Liver (tissue), 9 donors: ENCODE data around the gene HCRT. TPM values are rescaled to one million over a fixed set of nuclear protein-coding genes. Genes with fewer than 3 reads are reported as not detected.
A peak's percentile ranks its signal among the peaks of the same experiment; 100 is the strongest.

Experiments used
- DNase-seq: peaks from one replicate; pipeline ENCODE4 v3.0.0-alpha.2; 2017; ENCODE audit warnings: low spot score
- H3K27ac ChIP-seq, 2 donors: one replicate each; pipeline ENCODE4 v1.7.0; 2013; ENCODE audit warnings: inconsistent platforms in 2 of 2, low read length in 2 of 2, control low read depth in 1 of 2, low read depth in 1 of 2, mild to moderate bottlenecking in 1 of 2
- H3K27me3 ChIP-seq, 4 donors: one replicate each; pipeline versions ENCODE4 v1.6.1 to v1.7.0; 2013; ENCODE audit warnings: low read length in 3 of 4, inconsistent platforms in 1 of 4, mild to moderate bottlenecking in 1 of 4, moderate library complexity in 1 of 4; ENCODE audit not compliant: control insufficient read depth in 4 of 4, insufficient read depth in 4 of 4
- H3K36me3 ChIP-seq, 4 donors: one replicate each; pipeline versions ENCODE4 v1.6.1 to v1.7.0; 2013; ENCODE audit warnings: low read length in 3 of 4, mild to moderate bottlenecking in 3 of 4, low read depth in 1 of 4, moderate library complexity in 1 of 4; ENCODE audit not compliant: control insufficient read depth in 4 of 4, insufficient read depth in 3 of 4
- H3K4me1 ChIP-seq, 4 donors: one replicate each; pipeline versions ENCODE4 v1.6.1 to v1.7.0; 2013; ENCODE audit warnings: low read length in 3 of 4, mild to moderate bottlenecking in 3 of 4, moderate library complexity in 1 of 4; ENCODE audit not compliant: control insufficient read depth in 4 of 4, insufficient read depth in 4 of 4
- H3K4me3 ChIP-seq, 3 donors: one replicate each; pipeline versions ENCODE4 v1.6.1 to v1.7.0; 2013; ENCODE audit warnings: low read length in 3 of 3, control low read depth in 1 of 3, low read depth in 1 of 3, mild to moderate bottlenecking in 1 of 3
- H3K9ac ChIP-seq, 2 donors: one replicate each; pipeline ENCODE4 v1.7.0; 2013; ENCODE audit warnings: low read length in 2 of 2, mild to moderate bottlenecking in 2 of 2, moderate library complexity in 2 of 2, control low read depth in 1 of 2, low read depth in 1 of 2
- H3K9me3 ChIP-seq, 4 donors: one replicate each; pipeline versions ENCODE4 v1.6.1 to v1.7.0; 2013; ENCODE audit warnings: low read length in 3 of 4; ENCODE audit not compliant: control insufficient read depth in 4 of 4
- ATF3 ChIP-seq: IDR thresholded peaks from 2 replicates; pipeline ENCODE4 v1.6.1; 2016; ENCODE audit warnings: antibody characterized with exemption
- CTCF ChIP-seq: fragments of 150-350 bp; IDR thresholded peaks from 2 replicates; pipeline ENCODE4 v1.5.1; 2017; ENCODE audit warnings: improper control_type of control experiment, low read depth, low read length; ENCODE audit not compliant: missing input control
- EGR1 ChIP-seq, 2 donors: IDR thresholded peaks; 2 replicates each; pipeline ENCODE4 v1.6.1; 2016 to 2018; ENCODE audit warnings: antibody characterized with exemption in 2 of 2, low read depth in 2 of 2
- FOXA1 ChIP-seq: IDR thresholded peaks from 2 replicates; pipeline ENCODE4 v1.6.1; 2016; ENCODE audit warnings: antibody characterized with exemption
- FOXA2 ChIP-seq: IDR thresholded peaks from 2 replicates; pipeline ENCODE4 v1.6.1; 2016; ENCODE audit warnings: antibody characterized with exemption
- GABPA ChIP-seq, 2 donors: IDR thresholded peaks in 1 of 2; conservative IDR thresholded peaks in 1 of 2; 2 replicates each; pipeline ENCODE4 v1.6.1; 2016; ENCODE audit warnings: antibody characterized with exemption in 2 of 2, mild to moderate bottlenecking in 1 of 2, moderate library complexity in 1 of 2
- HNF4A ChIP-seq, 2 donors: conservative IDR thresholded peaks; 2 replicates each; pipeline ENCODE4 v1.6.1; 2016; ENCODE audit warnings: antibody characterized with exemption in 2 of 2, mild to moderate bottlenecking in 2 of 2
- HNF4G ChIP-seq: IDR thresholded peaks from 2 replicates; pipeline ENCODE4 v1.6.1; 2016; ENCODE audit warnings: antibody characterized with exemption
- JUND ChIP-seq, 2 donors: IDR thresholded peaks; 2 replicates each; pipeline ENCODE4 v1.6.1; 2016; ENCODE audit warnings: antibody characterized with exemption in 2 of 2
- MAX ChIP-seq: IDR thresholded peaks from 2 replicates; pipeline ENCODE4 v1.6.1; 2016; ENCODE audit warnings: antibody characterized with exemption
- NR2F2 ChIP-seq: IDR thresholded peaks from 2 replicates; pipeline ENCODE4 v1.6.1; 2016; ENCODE audit warnings: antibody characterized with exemption
- RAD21 ChIP-seq, 2 donors: IDR thresholded peaks; 2 replicates each; pipeline ENCODE4 v1.6.1; 2016; ENCODE audit warnings: antibody characterized with exemption in 2 of 2, mild to moderate bottlenecking in 2 of 2
- REST ChIP-seq: IDR thresholded peaks from 2 replicates; pipeline ENCODE4 v1.6.1; 2016; ENCODE audit warnings: antibody characterized with exemption, mild to moderate bottlenecking
- RXRA ChIP-seq, 2 donors: IDR thresholded peaks; 2 replicates each; pipeline ENCODE4 v1.6.1; 2017 to 2018; ENCODE audit warnings: antibody characterized with exemption in 2 of 2, mild to moderate bottlenecking in 1 of 2
- SP1 ChIP-seq: IDR thresholded peaks from 2 replicates; pipeline ENCODE4 v1.6.1; 2018; ENCODE audit warnings: antibody characterized with exemption, mild to moderate bottlenecking
- TAF1 ChIP-seq: conservative IDR thresholded peaks from 2 replicates; pipeline ENCODE4 v1.6.1; 2016; ENCODE audit warnings: antibody characterized with exemption, mild to moderate bottlenecking
- YY1 ChIP-seq: IDR thresholded peaks from 2 replicates; pipeline ENCODE4 v1.6.1; 2016; ENCODE audit warnings: antibody characterized with exemption, mild to moderate bottlenecking
- ZBTB33 ChIP-seq: IDR thresholded peaks from 2 replicates; pipeline ENCODE4 v1.6.1; 2016; ENCODE audit warnings: antibody characterized with exemption
- WGBS: extraction: QIAGEN DNeasy Blood & Tissue Kit; methylation state at CpG from one replicate; pipeline ENCODE4 v1.1.7; 2013; 5-methylcytosine and 5-hydroxymethylcytosine counted together
- polyA plus RNA-seq, 2 donors: library from polyadenylated mRNA; stranded (reverse) in 1 of 2; unstranded in 1 of 2; fragments of 200-250 nt in 1 of 2; fragments of >200 nt in 1 of 2; fragmentation: Nextera tagmentation in 1 of 2; extraction: Ambion mirVana in 1 of 2; gene quantifications; one replicate each; pipeline versions ENCODE4 v1.2.1 to v1.2.3, GENCODE V29; 2013 to 2015
- total RNA-seq, 2 donors: library from RNA; depleted of rRNA; stranded (reverse); fragments of >200 nt; gene quantifications; one replicate each; pipeline ENCODE4 v1.2.3, GENCODE V29; 2014
- donor health status: healthy.
- donor health status: healthy.
- donor health status: healthy.
- donor health status: healthy.
- donor health status: healthy.

The HCRT gene
- total and polyA plus RNA-seq, 4 donors = not detected

- peak; percentile 73 to 74 for TF ChIP-seq HNF4A (conservative IDR thresholded peaks at IDR 0.05)
- no peak for TF ChIP-seq CTCF
- TF ChIP-seq HNF4G = no peak
- TF ChIP-seq NR2F2 = no peak
- TF ChIP-seq JUND (IDR thresholded peaks at IDR 0.05) = peak in 1 of 2 donors; percentile 21
Measured at GRCh38 chr17:42200706-42201457, 15.6 kb upstream of the HCRT start (continued).

- no peak overlapping the region for H3K27ac ChIP-seq
- peaks cover 10 to 16% (median 13%) of the 10 kb centered on the region in 4 donors for H3K4me1 ChIP-seq
- peaks cover 1 to 16% (median 6%) of the 10 kb centered on the region in 4 donors for H3K36me3 ChIP-seq
- WGBS = 90% methylated on average over 12 of the region's 12 CpGs
- TF ChIP-seq ZBTB33 = no peak
- no peak for TF ChIP-seq TAF1
- no peak for TF ChIP-seq RXRA (IDR thresholded peaks at IDR 0.05)
- TF ChIP-seq ATF3 = no peak
- no peak for TF ChIP-seq HNF4A (conservative IDR thresholded peaks at IDR 0.05)
- TF ChIP-seq HNF4G = no peak
- no peak for TF ChIP-seq SP1
- no peak for TF ChIP-seq REST
- TF ChIP-seq CTCF = no peak
- TF ChIP-seq GABPA (IDR thresholded peaks at IDR 0.05 in 1 of 2, conservative IDR thresholded peaks at IDR 0.05 in 1 of 2) = no peak
- no peak for TF ChIP-seq NR2F2
- TF ChIP-seq FOXA2 = no peak
- no peak for TF ChIP-seq YY1
- TF ChIP-seq MAX = no peak
- TF ChIP-seq EGR1 (IDR thresholded peaks at IDR 0.05; ENCODE audit: low read depth in 2 of 2) = no peak
- TF ChIP-seq RAD21 (IDR thresholded peaks at IDR 0.05) = no peak
- no peak for TF ChIP-seq FOXA1
- no peak overlapping the region for H3K9ac ChIP-seq
- H3K9me3 ChIP-seq = no peaks in the 10 kb centered on the region
- H3K4me3 ChIP-seq = no peak overlapping the region
- no peaks in the 10 kb centered on the region for H3K27me3 ChIP-seq
- no peak for DNase-seq
Measured at GRCh38 chr17:42199416-42200011, 14.3 kb upstream of the HCRT start.
